CD4-positive, alpha-beta T cell (primary cell): ENCODE results near the gene MNAT1. TPM values are rescaled to one million over a fixed set of nuclear protein-coding genes. Genes with fewer than 3 reads are reported as not detected.

Source experiments
- ATAC-seq: fragments of 200-7000 bp; cut with Tn5 transposase; one replicate; pipeline ENCODE4 v1.10.0; 2022; ENCODE audit warnings: mild to moderate bottlenecking; ENCODE audit not compliant: poor library complexity
- CTCF ChIA-PET: fragments of 350-600 bp; sonication (Branson Sonifier 250); formaldehyde crosslinking; loops from one replicate; lab custom pipeline; 2021; ENCODE audit warnings: antibody characterized with exemption, inconsistent platforms; lab: Charles Lee
- POLR2A ChIA-PET: fragments of 350-600 bp; sonication (Branson Sonifier 250); formaldehyde crosslinking; loops from one replicate; lab custom pipeline; 2021; ENCODE audit warnings: antibody characterized with exemption, inconsistent platforms; lab: Charles Lee
- DNase-seq, 14 experiments: peaks; one replicate each; pipeline ENCODE4 v3.0.0-alpha.2; 2013 to 2020; ENCODE audit warnings: mixed read lengths in 2 of 14
- H3K27ac ChIP-seq, 2 donors: one replicate each; pipeline versions ENCODE4 v1.5.1 to v1.7.0; 2013; ENCODE audit warnings: low read length in 2 of 2, low read depth in 1 of 2, mild to moderate bottlenecking in 1 of 2
- H3K27me3 ChIP-seq, 2 experiments: 1 replicate in 1 of 2; 2 replicates in 1 of 2; pipeline versions ENCODE4 v1.6.1 to v1.7.0; 2013; ENCODE audit warnings: low read length in 2 of 2, control low read depth in 1 of 2, mild to moderate bottlenecking in 1 of 2, moderate library complexity in 1 of 2; ENCODE audit not compliant: insufficient read depth in 2 of 2, control insufficient read depth in 1 of 2
- H3K36me3 ChIP-seq: one replicate; pipeline ENCODE4 v1.6.1; 2013; ENCODE audit warnings: low read length, control low read depth; ENCODE audit not compliant: insufficient read depth
- H3K4me1 ChIP-seq: one replicate; pipeline ENCODE4 v1.6.1; 2013; ENCODE audit warnings: low read length, control low read depth; ENCODE audit not compliant: insufficient read depth
- H3K4me3 ChIP-seq: one replicate; pipeline ENCODE4 v1.5.1; 2013; ENCODE audit warnings: mild to moderate bottlenecking, low read length, moderate library complexity
- H3K9me3 ChIP-seq, 2 experiments: 1 replicate in 1 of 2; 2 replicates in 1 of 2; pipeline versions ENCODE4 v1.6.1 to v1.7.0; 2013; ENCODE audit warnings: low read length in 2 of 2, mild to moderate bottlenecking in 2 of 2, control low read depth in 1 of 2, moderate library complexity in 1 of 2; ENCODE audit not compliant: control insufficient read depth in 1 of 2, insufficient read depth in 1 of 2
- H3K27ac Mint-ChIP-seq: one replicate; pipeline ENCODE4 v1.8.0; 2020; ENCODE audit warnings: mixed read lengths
- H3K27me3 Mint-ChIP-seq: one replicate; pipeline ENCODE4 v1.8.0; 2021; ENCODE audit warnings: mixed read lengths
- H3K36me3 Mint-ChIP-seq: one replicate; pipeline ENCODE4 v1.8.0; 2021; ENCODE audit warnings: low read depth, mixed read lengths
- H3K4me1 Mint-ChIP-seq: one replicate; pipeline ENCODE4 v1.8.0; 2021; ENCODE audit warnings: low read depth, mixed read lengths
- H3K4me3 Mint-ChIP-seq: one replicate; pipeline ENCODE4 v1.8.0; 2020; ENCODE audit warnings: mild to moderate bottlenecking, mixed read lengths
- H3K9me3 Mint-ChIP-seq: one replicate; pipeline ENCODE4 v1.8.0; 2020; ENCODE audit warnings: mixed read lengths
- intact Hi-C, 2 experiments: fragments of 100-400 bp; cut with DNase I in 1 of 2; cut with micrococcal nuclease in 1 of 2; formaldehyde crosslinking; loops; one replicate each; pipeline versions ENCODE4 v1.15.1 to v1.9.0; 2023 to 2025; cut with DNase I, micrococcal nuclease
- total RNA-seq, 174 experiments: library from RNA in 2 of 174; stranded (reverse) in 2 of 174; gene quantifications; one replicate each; pipeline ENCODE4 v1.2.3 and lab custom pipeline; 2021 to 2026
- TF ChIP-seq, protein P1 (sequence below): fragments of 200-600 bp; IDR thresholded peaks from one replicate; pipeline ENCODE4 v1.8.0; 2022; ENCODE audit warnings: antibody characterized with exemption, mild to moderate bottlenecking

The MNAT1 gene
- total RNA-seq, 2 experiments from 2014 or later = 15.4 to 15.9 TPM

DNA sequence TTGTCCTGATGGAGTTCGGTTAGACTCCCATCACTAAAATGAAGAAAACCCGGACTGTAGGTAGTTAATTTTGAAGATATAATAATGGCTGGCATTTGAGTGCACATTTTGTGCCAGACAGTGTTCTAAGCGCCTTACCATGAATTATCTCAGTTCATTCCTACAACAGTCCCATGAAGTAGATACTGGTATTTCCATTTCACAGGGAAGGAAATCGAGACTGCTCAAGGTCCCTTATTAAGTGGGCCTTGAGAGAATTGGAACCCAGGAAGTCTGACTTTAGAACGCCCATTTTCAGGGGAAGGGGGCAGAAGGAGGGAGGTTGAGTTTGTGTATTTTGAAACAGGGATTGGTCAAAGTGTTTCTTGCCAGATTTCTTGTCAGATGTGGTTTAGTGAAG is 855 bp downstream of the MNAT1 start:
- H3K27me3 Mint-ChIP-seq = peaks cover 21% of the 10 kb centered on the region
- peak overlapping the region; percentile 98 for H3K4me3 Mint-ChIP-seq
- Histone ChIP-seq H3K36me3 (no peaks in the 10 kb centered on the region), H3K27ac (no peak overlapping the region), H3K27me3 (peaks cover 4 to 8% of the 10 kb centered on the region in 2 experiments), H3K9me3 (no peaks in the 10 kb centered on the region), H3K4me3 (peak overlapping the region; percentile 73), H3K4me1 (peaks cover 4% of the 10 kb centered on the region)
- no peak for DNase-seq
- ChIA-PET POLR2A (no interaction called here), CTCF (no interaction called here)
- peak overlapping the region; percentile 84 for H3K27ac Mint-ChIP-seq
- no peak for ATAC-seq
- H3K4me1 Mint-ChIP-seq = peaks cover 42% of the 10 kb centered on the region
- intact Hi-C loops = loop anchor here in 1 of 2 experiments (10.0 kb wide), 1 partner anchor 249 kb away; the partner anchor contains the start of genes SLC38A6 and TRMT5
- H3K9me3 Mint-ChIP-seq = no peaks in the 10 kb centered on the region
- TF ChIP-seq, protein P1, sequence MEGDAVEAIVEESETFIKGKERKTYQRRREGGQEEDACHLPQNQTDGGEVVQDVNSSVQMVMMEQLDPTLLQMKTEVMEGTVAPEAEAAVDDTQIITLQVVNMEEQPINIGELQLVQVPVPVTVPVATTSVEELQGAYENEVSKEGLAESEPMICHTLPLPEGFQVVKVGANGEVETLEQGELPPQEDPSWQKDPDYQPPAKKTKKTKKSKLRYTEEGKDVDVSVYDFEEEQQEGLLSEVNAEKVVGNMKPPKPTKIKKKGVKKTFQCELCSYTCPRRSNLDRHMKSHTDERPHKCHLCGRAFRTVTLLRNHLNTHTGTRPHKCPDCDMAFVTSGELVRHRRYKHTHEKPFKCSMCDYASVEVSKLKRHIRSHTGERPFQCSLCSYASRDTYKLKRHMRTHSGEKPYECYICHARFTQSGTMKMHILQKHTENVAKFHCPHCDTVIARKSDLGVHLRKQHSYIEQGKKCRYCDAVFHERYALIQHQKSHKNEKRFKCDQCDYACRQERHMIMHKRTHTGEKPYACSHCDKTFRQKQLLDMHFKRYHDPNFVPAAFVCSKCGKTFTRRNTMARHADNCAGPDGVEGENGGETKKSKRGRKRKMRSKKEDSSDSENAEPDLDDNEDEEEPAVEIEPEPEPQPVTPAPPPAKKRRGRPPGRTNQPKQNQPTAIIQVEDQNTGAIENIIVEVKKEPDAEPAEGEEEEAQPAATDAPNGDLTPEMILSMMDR = no peak
- peaks cover 10% of the 10 kb centered on the region for H3K36me3 Mint-ChIP-seq

DNA sequence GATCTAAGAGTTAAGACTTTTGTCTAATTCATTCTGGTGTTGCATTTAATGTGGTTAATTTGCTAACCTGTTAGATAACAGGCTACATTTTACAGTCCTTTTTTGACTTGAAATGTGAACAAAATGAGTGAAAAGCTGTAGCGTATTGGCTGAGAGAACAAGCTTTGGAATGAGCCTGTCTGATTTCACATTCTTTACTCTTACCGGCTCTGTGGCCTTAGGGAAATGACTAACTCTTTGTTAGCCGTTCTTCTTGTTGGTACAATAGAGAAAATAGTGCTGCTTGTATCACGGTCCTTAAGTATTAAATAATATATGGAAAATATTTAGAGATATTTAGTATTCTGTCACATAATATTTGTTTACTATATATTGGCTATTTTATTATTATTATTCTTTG is 1.9 kb downstream of the MNAT1 start:
- Mint-ChIP-seq H3K4me1 (peaks cover 48% of the 10 kb centered on the region), H3K4me3 (peak overlapping the region; percentile 58)

DNA sequence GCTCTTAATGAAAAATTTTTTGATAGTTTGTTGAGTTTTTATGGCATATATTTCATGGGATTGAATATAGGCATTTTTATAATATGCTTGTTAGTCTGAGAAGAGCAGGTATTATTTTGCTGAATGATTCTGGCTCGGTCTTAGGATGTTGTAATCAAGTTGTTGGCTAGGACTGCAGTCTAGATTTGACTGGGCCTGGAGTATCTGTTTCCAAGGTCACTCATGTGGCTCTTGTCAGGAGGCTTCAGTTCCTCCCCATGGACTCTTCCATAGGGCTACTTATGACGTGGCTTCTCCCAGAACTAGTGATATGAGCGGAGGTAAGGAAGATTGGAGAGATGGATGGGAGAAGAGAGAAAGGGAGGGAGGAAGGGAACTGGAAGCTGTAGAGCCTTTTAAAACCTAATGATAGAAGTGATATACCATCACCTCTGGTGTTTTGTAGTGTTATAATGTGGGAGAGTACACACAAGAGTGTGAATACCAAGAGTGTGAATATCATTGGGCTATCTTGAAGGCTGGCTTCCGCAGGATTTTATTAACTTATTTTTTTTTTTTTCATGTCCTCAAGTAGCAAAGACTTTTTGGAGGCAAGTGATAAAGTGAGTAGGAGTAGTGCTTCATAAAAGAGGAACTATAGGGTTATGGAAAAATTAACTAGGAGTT is 4.4 kb downstream of the MNAT1 start:
- no peak overlapping the region for H3K27ac Mint-ChIP-seq
- CTCF ChIA-PET = no interaction called here

More for the DNA sequence above, 1.9 kb downstream of the MNAT1 start:
- H3K27ac Mint-ChIP-seq = no peak overlapping the region
- no peak for ATAC-seq
- H3K36me3 Mint-ChIP-seq = peaks cover 10% of the 10 kb centered on the region
- H3K9me3 Mint-ChIP-seq = no peaks in the 10 kb centered on the region
- Histone ChIP-seq H3K36me3 (no peaks in the 10 kb centered on the region), H3K27ac (no peak overlapping the region), H3K9me3 (peaks cover 0 to 4% of the 10 kb centered on the region in 2 experiments), H3K4me1 (peaks cover 4% of the 10 kb centered on the region), H3K4me3 (no peak overlapping the region), H3K27me3 (peaks cover 4 to 8% of the 10 kb centered on the region in 2 experiments)
- H3K27me3 Mint-ChIP-seq = peaks cover 10% of the 10 kb centered on the region
- TF ChIP-seq, protein P1 = no peak
- CTCF ChIA-PET = no interaction called here
- intact Hi-C loops = loop anchor here in 1 of 2 experiments (10.0 kb wide), 1 partner anchor 248 kb away; the partner anchor contains the start of genes SLC38A6 and TRMT5
- POLR2A ChIA-PET = interaction anchor here (1.1 kb wide), 1 partner anchor 9 kb away, joined by 5 read pairs; no protein-coding TSS in a partner anchor
- no peak for DNase-seq

More for the DNA sequence above, 4.4 kb downstream of the MNAT1 start:
- H3K27me3 Mint-ChIP-seq = no peaks in the 10 kb centered on the region
- H3K36me3 Mint-ChIP-seq = peaks cover 25% of the 10 kb centered on the region
- no peak for DNase-seq
- Histone ChIP-seq H3K9me3 (peaks cover 0 to 12% of the 10 kb centered on the region in 2 experiments), H3K27ac (no peak overlapping the region), H3K4me3 (no peak overlapping the region), H3K36me3 (no peaks in the 10 kb centered on the region), H3K27me3 (no peaks in the 10 kb centered on the region), H3K4me1 (peaks cover 4% of the 10 kb centered on the region)
- no peak for ATAC-seq
- TF ChIP-seq, protein P1 = no peak
- no peaks in the 10 kb centered on the region for H3K9me3 Mint-ChIP-seq
- H3K4me1 Mint-ChIP-seq = peaks cover 46% of the 10 kb centered on the region
- H3K4me3 Mint-ChIP-seq = no peak overlapping the region
- POLR2A ChIA-PET = no interaction called here
- intact Hi-C loops = loop anchor here in 1 of 2 experiments (10.0 kb wide), 1 partner anchor 246 kb away; the partner anchor contains the start of genes SLC38A6 and TRMT5
